GM23338 (cell line): Measurements from ENCODE around the gene ADCY7. TPM values are rescaled to one million over a fixed set of nuclear protein-coding genes. Genes with fewer than 3 reads are reported as not detected.
A peak's percentile ranks its signal among the peaks of the same experiment; 100 is the strongest.

Source experiments
- ATAC-seq: fragments of 200-7000 bp; cut with Tn5 transposase; 3 replicates; pipeline ENCODE4 v1.9.1; 2020
- DNase-seq: peaks from one replicate; pipeline ENCODE4 v3.0.0-alpha.2; 2015; ENCODE audit warnings: low spot score
- H2AFZ ChIP-seq: fragments of 200-600 bp; sonication (generic); 2 replicates; pipeline ENCODE4 v1.8.0; 2016; ENCODE audit warnings: antibody characterized with exemption, mild to moderate bottlenecking, moderate library complexity
- H3F3A ChIP-seq: fragments of 200-600 bp; sonication (generic); replicated peaks from 2 replicates; pipeline ENCODE4 v1.8.0; 2017; ENCODE audit warnings: antibody characterized with exemption, mixed run types, low read depth
- H3K27ac ChIP-seq: fragments of 200-600 bp; sonication (generic); 2 replicates; pipeline ENCODE4 v1.6.1; 2016; ENCODE audit warnings: low read depth
- H3K27me3 ChIP-seq: fragments of 200-600 bp; sonication (generic); 2 replicates; pipeline ENCODE4 v1.8.0; 2016; ENCODE audit warnings: mild to moderate bottlenecking, mixed run types, moderate library complexity; ENCODE audit not compliant: insufficient read depth
- H3K36me3 ChIP-seq: fragments of 200-600 bp; sonication (generic); 2 replicates; pipeline ENCODE4 v1.8.0; 2016; ENCODE audit warnings: mild to moderate bottlenecking; ENCODE audit not compliant: insufficient read depth
- H3K4me1 ChIP-seq: fragments of 200-600 bp; sonication (generic); 2 replicates; pipeline ENCODE4 v1.8.0; 2016; ENCODE audit warnings: mild to moderate bottlenecking, moderate library complexity; ENCODE audit not compliant: insufficient read depth
- H3K4me2 ChIP-seq: fragments of 200-600 bp; sonication (generic); 2 replicates; pipeline ENCODE4 v1.7.1; 2017; ENCODE audit warnings: mixed run types
- H3K4me3 ChIP-seq: fragments of 200-600 bp; sonication (generic); 2 replicates; pipeline ENCODE4 v1.6.1; 2016; ENCODE audit warnings: mixed run types
- H3K79me2 ChIP-seq: fragments of 200-600 bp; sonication (generic); replicated peaks from 2 replicates; pipeline ENCODE4 v1.8.0; 2017; ENCODE audit warnings: mild to moderate bottlenecking; ENCODE audit not compliant: insufficient read depth
- H3K9me2 ChIP-seq: fragments of 200-600 bp; sonication (generic); 2 replicates; pipeline ENCODE4 v1.8.0; 2017; ENCODE audit not compliant: insufficient read depth
- H4K20me1 ChIP-seq: fragments of 200-600 bp; sonication (generic); replicated peaks from 2 replicates; pipeline ENCODE4 v1.8.0; 2017; ENCODE audit warnings: mild to moderate bottlenecking; ENCODE audit not compliant: insufficient read depth
- H3K27ac Mint-ChIP-seq: 2 replicates; pipeline ENCODE4 v1.8.0; 2020; ENCODE audit warnings: inconsistent platforms, mild to moderate bottlenecking, moderate library complexity, mixed read lengths
- H3K27me3 Mint-ChIP-seq: 3 replicates; pipeline ENCODE4 v1.8.0; 2022; ENCODE audit warnings: low read depth, mild to moderate bottlenecking, moderate library complexity, mixed read lengths, inconsistent platforms; ENCODE audit not compliant: insufficient read depth, poor library complexity
- H3K36me3 Mint-ChIP-seq: 3 replicates; pipeline ENCODE4 v1.8.0; 2021; ENCODE audit warnings: low read depth, mild to moderate bottlenecking, inconsistent platforms, moderate library complexity, mixed read lengths
- H3K4me1 Mint-ChIP-seq: 3 replicates; pipeline ENCODE4 v1.8.0; 2020; ENCODE audit warnings: mild to moderate bottlenecking, inconsistent platforms, mixed read lengths
- H3K4me3 Mint-ChIP-seq: 3 replicates; pipeline ENCODE4 v1.8.0; 2021; ENCODE audit warnings: moderate library complexity, mild to moderate bottlenecking, inconsistent platforms, mixed read lengths
- H3K9me3 Mint-ChIP-seq: 3 replicates; pipeline ENCODE4 v1.8.0; 2020; ENCODE audit warnings: moderate library complexity, mild to moderate bottlenecking, inconsistent platforms, mixed read lengths
- CREB1 ChIP-seq: fragments of 250-450 bp; sonication (Bioruptor Pico); IDR thresholded peaks from 2 replicates; pipeline ENCODE4 v1.5.0; 2020; ENCODE audit warnings: low read depth, mild to moderate bottlenecking, moderate library complexity
- CTCF ChIP-seq, 2 experiments: fragments of 200-600 bp in 1 of 2; sonication (generic) in 1 of 2; conservative IDR thresholded peaks; 2 replicates each; pipeline versions ENCODE4 v1.5.1 to v1.6.1; 2016 to 2017; ENCODE audit warnings: antibody characterized with exemption in 2 of 2, low read depth in 2 of 2, mild to moderate bottlenecking in 2 of 2, moderate library complexity in 1 of 2
- EZH2 ChIP-seq: fragments of 200-600 bp; sonication (generic); IDR thresholded peaks from one replicate; pipeline ENCODE4 v1.8.0; 2017; ENCODE audit warnings: antibody characterized with exemption, mild to moderate bottlenecking, low read depth; ENCODE audit not compliant: unreplicated experiment
- EZH2phosphoT487 ChIP-seq: fragments of 200-600 bp; sonication (generic); IDR thresholded peaks from one replicate; pipeline ENCODE4 v1.8.1; 2018; ENCODE audit warnings: antibody characterized with exemption; ENCODE audit not compliant: unreplicated experiment
- JUNB ChIP-seq: IDR thresholded peaks from one replicate; pipeline ENCODE4 v1.6.1; 2016; ENCODE audit warnings: antibody characterized with exemption; ENCODE audit not compliant: unreplicated experiment
- NANOG ChIP-seq: IDR thresholded peaks from 2 replicates; pipeline ENCODE4 v1.6.1; 2016; ENCODE audit warnings: antibody characterized with exemption, borderline replicate concordance
- POLR2AphosphoS5 ChIP-seq: IDR thresholded peaks from 2 replicates; pipeline ENCODE4 v1.6.1; 2016; ENCODE audit warnings: antibody characterized with exemption, low read depth
- STAT1 ChIP-seq: IDR thresholded peaks from one replicate; pipeline ENCODE4 v1.6.1; 2016; ENCODE audit warnings: antibody characterized with exemption; ENCODE audit not compliant: unreplicated experiment
- ZNF114 ChIP-seq: fragments of 250-450 bp; sonication (Bioruptor Pico); IDR thresholded peaks from 2 replicates; pipeline ENCODE4 v1.5.0; 2020; ENCODE audit warnings: mild to moderate bottlenecking, moderate library complexity
- ZNF331 ChIP-seq: fragments of 250-450 bp; sonication (Bioruptor Pico); IDR thresholded peaks from 2 replicates; pipeline ENCODE4 v1.5.0; 2020; ENCODE audit warnings: low read depth, mild to moderate bottlenecking, moderate library complexity
- polyA plus RNA-seq: library from polyadenylated mRNA; unstranded; fragments of >200 nt; fragmentation: Nextera tagmentation; extraction: Ambion mirVana; gene quantifications from 2 replicates; pipeline ENCODE4 v1.2.1, GENCODE V29; 2016
- total RNA-seq: library from RNA; depleted of rRNA; stranded (reverse); fragments of >200 nt; shearing (Covaris generic); gene quantifications from 2 replicates; pipeline ENCODE4 v1.2.3, GENCODE V29; 2014
- TF ChIP-seq, protein P1 (sequence below): fragments of 250-450 bp; sonication (Bioruptor Pico); IDR thresholded peaks from 2 replicates; pipeline ENCODE4 v1.5.0; 2020; ENCODE audit warnings: mild to moderate bottlenecking, moderate library complexity
- TF ChIP-seq, protein P2 (sequence below): IDR thresholded peaks from one replicate; pipeline ENCODE4 v1.6.1; 2018; ENCODE audit warnings: antibody characterized with exemption; ENCODE audit not compliant: unreplicated experiment
- TF ChIP-seq, protein P3 (sequence below): IDR thresholded peaks from 2 replicates; pipeline ENCODE4 v1.6.1; 2016; ENCODE audit warnings: antibody characterized with exemption

Gene ADCY7
- total and polyA plus RNA-seq, 2 experiments from 2014 or later: 2.4 to 10.5 TPM

DNA sequence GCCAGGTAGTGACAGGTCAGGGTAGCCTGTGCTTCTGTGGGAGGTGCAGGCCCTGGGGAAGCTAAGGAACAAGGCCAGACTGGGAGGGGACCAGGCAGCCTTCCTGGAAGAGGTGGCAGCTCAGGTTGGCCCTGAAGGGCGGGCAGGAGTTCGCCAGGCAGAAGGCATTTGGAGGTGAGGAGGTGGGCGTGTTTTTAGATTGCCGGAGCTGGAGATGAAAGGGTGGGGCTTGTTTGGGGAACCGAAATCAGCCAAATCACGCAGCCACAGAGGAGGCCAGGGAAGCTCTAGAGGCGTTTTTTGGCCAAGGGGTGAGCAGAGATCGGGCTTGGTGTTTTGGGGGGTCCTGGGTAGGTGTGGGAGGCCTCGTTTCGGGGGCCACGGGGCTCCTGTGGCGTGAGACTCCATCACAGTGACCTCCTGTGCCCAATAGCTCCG, 7.6 kb downstream of the ADCY7 start:
- no peak overlapping the region for H3K4me3 ChIP-seq
- H3K4me1 Mint-ChIP-seq: no peaks in the 10 kb centered on the region; the same call in 2 of the 3 replicates
- H3K27ac Mint-ChIP-seq: peak overlapping the region; percentile 66; the same call in 1 of the 2 replicates
- H3K4me1 ChIP-seq: no peaks in the 10 kb centered on the region
- H3K27me3 Mint-ChIP-seq: peaks cover 7% of the 10 kb centered on the region
- no peak overlapping the region for H2AFZ ChIP-seq
- ATAC-seq: no peak
- H3K9me2 ChIP-seq: no peaks in the 10 kb centered on the region
- no peak overlapping the region for H3K4me3 Mint-ChIP-seq
- H3K4me2 ChIP-seq: no peak overlapping the region
- no peaks in the 10 kb centered on the region for H3K36me3 ChIP-seq
- DNase-seq: no peak
- no peaks in the 10 kb centered on the region for H3K27me3 ChIP-seq
- H3K27ac ChIP-seq: no peak overlapping the region
- H4K20me1 ChIP-seq: no peaks in the 10 kb centered on the region; the same call in 1 of the 2 replicates
- no peaks in the 10 kb centered on the region for H3F3A ChIP-seq
- TF ChIP-seq ZNF331 (CRISPR knock-in tag) (no peak), STAT1 (no peak), ZNF114 (no peak), NANOG (no peak), CTCF (conservative IDR thresholded peaks at IDR 0.05; ENCODE audit: low read depth in 2 of 2) (no peak), EZH2phosphoT487 (no peak), EZH2 (no peak), POLR2AphosphoS5 (no peak), CREB1 (CRISPR knock-in tag) (no peak), JUNB (no peak)
- TF ChIP-seq, protein P1, sequence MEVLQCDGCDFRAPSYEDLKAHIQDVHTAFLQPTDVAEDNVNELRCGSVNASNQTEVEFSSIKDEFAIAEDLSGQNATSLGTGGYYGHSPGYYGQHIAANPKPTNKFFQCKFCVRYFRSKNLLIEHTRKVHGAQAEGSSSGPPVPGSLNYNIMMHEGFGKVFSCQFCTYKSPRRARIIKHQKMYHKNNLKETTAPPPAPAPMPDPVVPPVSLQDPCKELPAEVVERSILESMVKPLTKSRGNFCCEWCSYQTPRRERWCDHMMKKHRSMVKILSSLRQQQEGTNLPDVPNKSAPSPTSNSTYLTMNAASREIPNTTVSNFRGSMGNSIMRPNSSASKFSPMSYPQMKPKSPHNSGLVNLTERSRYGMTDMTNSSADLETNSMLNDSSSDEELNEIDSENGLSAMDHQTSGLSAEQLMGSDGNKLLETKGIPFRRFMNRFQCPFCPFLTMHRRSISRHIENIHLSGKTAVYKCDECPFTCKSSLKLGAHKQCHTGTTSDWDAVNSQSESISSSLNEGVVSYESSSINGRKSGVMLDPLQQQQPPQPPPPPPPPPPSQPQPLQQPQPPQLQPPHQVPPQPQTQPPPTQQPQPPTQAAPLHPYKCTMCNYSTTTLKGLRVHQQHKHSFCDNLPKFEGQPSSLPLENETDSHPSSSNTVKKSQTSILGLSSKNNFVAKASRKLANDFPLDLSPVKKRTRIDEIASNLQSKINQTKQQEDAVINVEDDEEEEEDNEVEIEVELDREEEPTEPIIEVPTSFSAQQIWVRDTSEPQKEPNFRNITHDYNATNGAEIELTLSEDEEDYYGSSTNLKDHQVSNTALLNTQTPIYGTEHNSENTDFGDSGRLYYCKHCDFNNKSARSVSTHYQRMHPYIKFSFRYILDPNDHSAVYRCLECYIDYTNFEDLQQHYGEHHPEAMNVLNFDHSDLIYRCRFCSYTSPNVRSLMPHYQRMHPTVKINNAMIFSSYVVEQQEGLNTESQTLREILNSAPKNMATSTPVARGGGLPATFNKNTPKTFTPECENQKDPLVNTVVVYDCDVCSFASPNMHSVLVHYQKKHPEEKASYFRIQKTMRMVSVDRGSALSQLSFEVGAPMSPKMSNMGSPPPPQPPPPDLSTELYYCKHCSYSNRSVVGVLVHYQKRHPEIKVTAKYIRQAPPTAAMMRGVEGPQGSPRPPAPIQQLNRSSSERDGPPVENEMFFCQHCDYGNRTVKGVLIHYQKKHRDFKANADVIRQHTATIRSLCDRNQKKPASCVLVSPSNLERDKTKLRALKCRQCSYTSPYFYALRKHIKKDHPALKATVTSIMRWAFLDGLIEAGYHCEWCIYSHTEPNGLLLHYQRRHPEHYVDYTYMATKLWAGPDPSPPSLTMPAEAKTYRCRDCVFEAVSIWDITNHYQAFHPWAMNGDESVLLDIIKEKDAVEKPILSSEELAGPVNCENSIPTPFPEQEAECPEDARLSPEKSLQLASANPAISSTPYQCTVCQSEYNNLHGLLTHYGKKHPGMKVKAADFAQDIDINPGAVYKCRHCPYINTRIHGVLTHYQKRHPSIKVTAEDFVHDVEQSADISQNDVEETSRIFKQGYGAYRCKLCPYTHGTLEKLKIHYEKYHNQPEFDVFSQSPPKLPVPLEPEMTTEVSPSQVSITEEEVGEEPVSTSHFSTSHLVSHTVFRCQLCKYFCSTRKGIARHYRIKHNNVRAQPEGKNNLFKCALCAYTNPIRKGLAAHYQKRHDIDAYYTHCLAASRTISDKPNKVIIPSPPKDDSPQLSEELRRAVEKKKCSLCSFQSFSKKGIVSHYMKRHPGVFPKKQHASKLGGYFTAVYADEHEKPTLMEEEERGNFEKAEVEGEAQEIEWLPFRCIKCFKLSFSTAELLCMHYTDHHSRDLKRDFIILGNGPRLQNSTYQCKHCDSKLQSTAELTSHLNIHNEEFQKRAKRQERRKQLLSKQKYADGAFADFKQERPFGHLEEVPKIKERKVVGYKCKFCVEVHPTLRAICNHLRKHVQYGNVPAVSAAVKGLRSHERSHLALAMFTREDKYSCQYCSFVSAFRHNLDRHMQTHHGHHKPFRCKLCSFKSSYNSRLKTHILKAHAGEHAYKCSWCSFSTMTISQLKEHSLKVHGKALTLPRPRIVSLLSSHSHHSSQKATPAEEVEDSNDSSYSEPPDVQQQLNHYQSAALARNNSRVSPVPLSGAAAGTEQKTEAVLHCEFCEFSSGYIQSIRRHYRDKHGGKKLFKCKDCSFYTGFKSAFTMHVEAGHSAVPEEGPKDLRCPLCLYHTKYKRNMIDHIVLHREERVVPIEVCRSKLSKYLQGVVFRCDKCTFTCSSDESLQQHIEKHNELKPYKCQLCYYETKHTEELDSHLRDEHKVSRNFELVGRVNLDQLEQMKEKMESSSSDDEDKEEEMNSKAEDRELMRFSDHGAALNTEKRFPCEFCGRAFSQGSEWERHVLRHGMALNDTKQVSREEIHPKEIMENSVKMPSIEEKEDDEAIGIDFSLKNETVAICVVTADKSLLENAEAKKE: no peak
- TF ChIP-seq, protein P2, sequence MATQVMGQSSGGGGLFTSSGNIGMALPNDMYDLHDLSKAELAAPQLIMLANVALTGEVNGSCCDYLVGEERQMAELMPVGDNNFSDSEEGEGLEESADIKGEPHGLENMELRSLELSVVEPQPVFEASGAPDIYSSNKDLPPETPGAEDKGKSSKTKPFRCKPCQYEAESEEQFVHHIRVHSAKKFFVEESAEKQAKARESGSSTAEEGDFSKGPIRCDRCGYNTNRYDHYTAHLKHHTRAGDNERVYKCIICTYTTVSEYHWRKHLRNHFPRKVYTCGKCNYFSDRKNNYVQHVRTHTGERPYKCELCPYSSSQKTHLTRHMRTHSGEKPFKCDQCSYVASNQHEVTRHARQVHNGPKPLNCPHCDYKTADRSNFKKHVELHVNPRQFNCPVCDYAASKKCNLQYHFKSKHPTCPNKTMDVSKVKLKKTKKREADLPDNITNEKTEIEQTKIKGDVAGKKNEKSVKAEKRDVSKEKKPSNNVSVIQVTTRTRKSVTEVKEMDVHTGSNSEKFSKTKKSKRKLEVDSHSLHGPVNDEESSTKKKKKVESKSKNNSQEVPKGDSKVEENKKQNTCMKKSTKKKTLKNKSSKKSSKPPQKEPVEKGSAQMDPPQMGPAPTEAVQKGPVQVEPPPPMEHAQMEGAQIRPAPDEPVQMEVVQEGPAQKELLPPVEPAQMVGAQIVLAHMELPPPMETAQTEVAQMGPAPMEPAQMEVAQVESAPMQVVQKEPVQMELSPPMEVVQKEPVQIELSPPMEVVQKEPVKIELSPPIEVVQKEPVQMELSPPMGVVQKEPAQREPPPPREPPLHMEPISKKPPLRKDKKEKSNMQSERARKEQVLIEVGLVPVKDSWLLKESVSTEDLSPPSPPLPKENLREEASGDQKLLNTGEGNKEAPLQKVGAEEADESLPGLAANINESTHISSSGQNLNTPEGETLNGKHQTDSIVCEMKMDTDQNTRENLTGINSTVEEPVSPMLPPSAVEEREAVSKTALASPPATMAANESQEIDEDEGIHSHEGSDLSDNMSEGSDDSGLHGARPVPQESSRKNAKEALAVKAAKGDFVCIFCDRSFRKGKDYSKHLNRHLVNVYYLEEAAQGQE: no peak
- TF ChIP-seq, protein P3, sequence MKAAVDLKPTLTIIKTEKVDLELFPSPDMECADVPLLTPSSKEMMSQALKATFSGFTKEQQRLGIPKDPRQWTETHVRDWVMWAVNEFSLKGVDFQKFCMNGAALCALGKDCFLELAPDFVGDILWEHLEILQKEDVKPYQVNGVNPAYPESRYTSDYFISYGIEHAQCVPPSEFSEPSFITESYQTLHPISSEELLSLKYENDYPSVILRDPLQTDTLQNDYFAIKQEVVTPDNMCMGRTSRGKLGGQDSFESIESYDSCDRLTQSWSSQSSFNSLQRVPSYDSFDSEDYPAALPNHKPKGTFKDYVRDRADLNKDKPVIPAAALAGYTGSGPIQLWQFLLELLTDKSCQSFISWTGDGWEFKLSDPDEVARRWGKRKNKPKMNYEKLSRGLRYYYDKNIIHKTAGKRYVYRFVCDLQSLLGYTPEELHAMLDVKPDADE: no peak
- H3K79me2 ChIP-seq: no peaks in the 10 kb centered on the region
- H3K36me3 Mint-ChIP-seq: no peaks in the 10 kb centered on the region
- no peaks in the 10 kb centered on the region for H3K9me3 Mint-ChIP-seq
